ENCODE data around the gene MEGF11. TPM values are rescaled to one million over a fixed set of nuclear protein-coding genes. Genes with fewer than 3 reads are reported as not detected.
A peak's percentile ranks its signal among the peaks of the same experiment; 100 is the strongest.
"Not testable (repeated sequence)": the region's sequence is repeated elsewhere in the genome, so short reads cannot be mapped to it uniquely, and the experiment has no call there.

MEGF11 gene
- total RNA-seq, 1 donor from 2014 or later, result under 0.01 TPM

- no peak for DNase-seq (ENCODE audit: low read depth in 2 of 2)
These were observed 352.2 kb downstream of the MEGF11 start for GRCh38 chr15:65901336-65901735.

- no peak for DNase-seq (ENCODE audit: low read depth in 2 of 2)
These were observed 353.1 kb downstream of the MEGF11 start for GRCh38 chr15:65900488-65900887.

- DNase-seq (ENCODE audit: low read depth in 2 of 2), result peak; percentile 56 to 60
These were observed 357.3 kb downstream of the MEGF11 start for GRCh38 chr15:65896236-65896635.

GRCh38 chr15:65893060-65893459, 360.5 kb downstream of the MEGF11 start:
- no peak for DNase-seq (ENCODE audit: low read depth in 2 of 2)

- DNase-seq (ENCODE audit: low read depth in 2 of 2), result peak; percentile 15 to 18
These were observed 364.6 kb downstream of the MEGF11 start for GRCh38 chr15:65888981-65889380.

GRCh38 chr15:65887565-65887964, 366.0 kb downstream of the MEGF11 start:
- no peak for DNase-seq (ENCODE audit: low read depth in 2 of 2)

GRCh38 chr15:65885668-65886218, 367.8 kb downstream of the MEGF11 start:
- no peak for DNase-seq (ENCODE audit: low read depth in 2 of 2)

- DNase-seq (ENCODE audit: low read depth in 2 of 2), result no peak
These were observed 369.0 kb downstream of the MEGF11 start for GRCh38 chr15:65884511-65884910.

GRCh38 chr15:65883571-65883970, 370.0 kb downstream of the MEGF11 start:
- DNase-seq (ENCODE audit: low read depth in 2 of 2), result no peak

- peak; percentile 52 to 75 for DNase-seq (ENCODE audit: low read depth in 2 of 2)
These were observed 371.6 kb downstream of the MEGF11 start for GRCh38 chr15:65881766-65882434.

GRCh38 chr15:65877749-65878148, 375.8 kb downstream of the MEGF11 start:
- DNase-seq (ENCODE audit: low read depth in 2 of 2), result no peak

GRCh38 chr15:65875458-65875857, 378.1 kb downstream of the MEGF11 start:
- no peak for DNase-seq (ENCODE audit: low read depth in 2 of 2)

- no peak for DNase-seq (ENCODE audit: low read depth in 2 of 2)
These were observed 380.3 kb downstream of the MEGF11 start for GRCh38 chr15:65873256-65873655.

- DNase-seq (ENCODE audit: low read depth in 2 of 2), result peak; percentile 48 to 55
These were observed 381.0 kb downstream of the MEGF11 start for GRCh38 chr15:65872596-65872995.

GRCh38 chr15:65871886-65872285, 381.7 kb downstream of the MEGF11 start:
- peak in 1 of 2 donors; percentile 14 for DNase-seq (ENCODE audit: low read depth in 2 of 2)

- peak in 1 of 2 donors; percentile 64 for DNase-seq (ENCODE audit: low read depth in 2 of 2)
These were observed 382.5 kb downstream of the MEGF11 start for GRCh38 chr15:65870889-65871533.

GRCh38 chr15:65869954-65870871, 383.3 kb downstream of the MEGF11 start:
- peak; percentile 80 to 97 for DNase-seq (ENCODE audit: low read depth in 2 of 2)

GRCh38 chr15:65869126-65869953, 384.2 kb downstream of the MEGF11 start, which contains the start of gene RAB11A:
TSS of gene RAB11A (plus strand) at chr15:65869491. CDS start at chr15:65869586, 95 bp downstream.
- peak; percentile 98 to 99 for DNase-seq (ENCODE audit: low read depth in 2 of 2)

GRCh38 chr15:65868546-65869125, 384.9 kb downstream of the MEGF11 start:
- no peak for DNase-seq (ENCODE audit: low read depth in 2 of 2)

GRCh38 chr15:65867933-65868332, 385.6 kb downstream of the MEGF11 start:
- not testable (repeated sequence) for DNase-seq (ENCODE audit: low read depth in 2 of 2)
